ENCODE data around the gene RIMS3. TPM values are rescaled to one million over a fixed set of nuclear protein-coding genes. Genes with fewer than 3 reads are reported as not detected.
"Not testable (repeated sequence)": the region's sequence is repeated elsewhere in the genome, so short reads cannot be mapped to it uniquely, and the experiment has no call there.

RIMS3 gene
- total RNA-seq: 10 to 100 TPM in 1 of 2 donors, 1 to 10 TPM in 1; 8.2 to 11.2 TPM
- long read RNA-seq, donor 1, full-length matches to known transcripts: 1 of 6 reads
- long read RNA-seq, donor 1, partial matches to known transcripts: 0 of 6 reads
- long read RNA-seq, donor 1, other reads (novel, unspliced or antisense): 5 of 6 reads
- long read RNA-seq, donor 2, full-length matches to known transcripts: 2 of 6 reads
- long read RNA-seq, donor 2, partial matches to known transcripts: 0 of 6 reads
- long read RNA-seq, donor 2, other reads (novel, unspliced or antisense): 4 of 6 reads

DNA sequence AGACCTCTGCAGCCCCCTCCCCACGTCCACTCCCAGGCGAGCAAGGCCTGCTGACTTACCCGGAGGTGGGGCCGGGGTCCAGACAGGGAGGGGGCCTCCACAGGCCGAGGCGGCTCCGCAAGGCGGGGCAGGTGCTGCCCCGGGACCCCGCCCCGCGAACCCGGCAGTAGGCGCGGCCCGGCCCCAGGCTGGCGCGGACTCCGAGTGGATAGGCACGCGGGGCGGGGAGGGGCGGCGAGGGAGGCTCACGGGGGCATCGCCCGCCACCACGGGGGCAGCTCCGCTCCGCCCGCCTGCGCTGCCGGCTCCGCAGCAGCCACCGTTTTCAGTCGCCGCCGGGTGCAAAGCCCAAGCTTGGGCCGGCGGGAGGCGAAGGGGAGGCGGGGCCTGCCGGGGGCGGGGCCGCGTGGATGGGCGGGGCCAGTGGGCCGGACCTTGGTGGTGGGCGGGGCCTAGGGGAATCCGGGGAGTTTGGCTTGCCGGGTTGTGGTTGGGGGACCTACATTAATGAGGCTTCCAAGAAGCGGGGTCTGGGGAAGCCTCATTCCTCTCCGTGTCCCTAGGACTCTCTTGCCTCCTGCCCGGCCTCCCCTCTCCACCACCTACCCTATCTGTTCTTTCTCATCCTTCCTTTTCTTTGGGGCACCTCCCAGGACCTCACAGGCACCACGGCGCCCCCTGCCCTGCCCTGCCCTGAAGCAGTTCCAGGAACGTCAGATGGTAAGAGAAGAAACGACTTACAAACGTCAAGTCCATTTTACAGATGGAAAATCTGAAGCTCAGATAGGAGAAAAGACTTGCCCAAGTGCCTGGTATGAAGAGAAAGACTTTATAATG, at the start of gene RIMS3:
Gene RIMS3 (minus strand): TSS at position 348 of the 837 bp plus-strand sequence. CDS start 23,757 bp downstream, outside the sequence.
- DNase-seq (ENCODE audit: low spot score): peak; percentile 95
- intact Hi-C loops (cut with DNase I): no loop called here

DNA sequence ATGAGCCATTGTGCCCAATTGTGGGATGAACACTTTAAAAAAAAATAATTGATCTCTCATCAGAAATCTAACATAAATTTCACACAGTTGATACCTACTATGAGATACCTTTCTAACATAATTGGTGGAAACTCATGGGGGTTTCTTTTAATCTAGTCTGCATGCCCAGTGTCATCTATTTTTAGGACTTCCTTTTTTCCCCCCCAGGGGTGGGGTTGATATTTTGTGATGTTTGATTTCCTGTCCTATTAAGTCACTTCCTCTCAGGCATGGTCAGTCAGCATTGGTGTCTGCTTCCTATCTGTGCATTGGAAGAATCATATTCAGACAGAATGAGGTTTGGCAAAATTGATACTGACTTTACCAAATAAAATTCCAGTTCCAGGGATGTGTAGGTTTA, 47.5 kb upstream of the RIMS3 start:
- intact Hi-C loops (cut with DNase I): loop anchor here in 1 of 2 donors (10.0 kb wide), 1 partner anchor 52 kb away; no protein-coding TSS in a partner anchor
- DNase-seq (ENCODE audit: low spot score): no peak

DNA sequence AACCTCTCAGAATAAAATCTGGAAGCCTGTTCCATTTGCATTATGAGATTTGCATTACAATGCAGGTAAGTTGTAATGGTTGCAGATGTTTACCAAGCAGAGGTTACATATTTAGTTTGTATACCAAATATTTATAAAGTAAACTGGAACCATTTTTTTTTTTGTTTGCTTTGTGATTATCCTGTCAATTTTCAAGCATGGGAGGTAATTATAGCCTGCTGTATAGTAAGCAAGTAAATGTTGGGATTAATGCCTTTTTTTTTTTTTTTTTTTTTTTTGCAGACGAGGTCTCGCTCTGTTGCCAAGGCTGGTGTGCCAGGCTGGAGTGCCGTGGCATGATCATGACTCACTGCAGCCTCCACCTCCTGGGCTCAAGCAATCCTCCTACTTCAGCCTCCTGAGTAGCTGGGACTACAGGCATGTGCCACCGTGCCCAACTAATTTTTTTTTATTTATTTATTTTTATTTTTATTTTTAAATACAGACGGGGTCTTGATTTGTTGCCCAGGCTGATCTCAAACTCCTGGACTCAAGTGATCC, 47.0 kb upstream of the RIMS3 start:
- intact Hi-C loops (cut with DNase I): loop anchor here in 1 of 2 donors (10.0 kb wide), 1 partner anchor 52 kb away; no protein-coding TSS in a partner anchor
- DNase-seq (ENCODE audit: low spot score): no peak

DNA sequence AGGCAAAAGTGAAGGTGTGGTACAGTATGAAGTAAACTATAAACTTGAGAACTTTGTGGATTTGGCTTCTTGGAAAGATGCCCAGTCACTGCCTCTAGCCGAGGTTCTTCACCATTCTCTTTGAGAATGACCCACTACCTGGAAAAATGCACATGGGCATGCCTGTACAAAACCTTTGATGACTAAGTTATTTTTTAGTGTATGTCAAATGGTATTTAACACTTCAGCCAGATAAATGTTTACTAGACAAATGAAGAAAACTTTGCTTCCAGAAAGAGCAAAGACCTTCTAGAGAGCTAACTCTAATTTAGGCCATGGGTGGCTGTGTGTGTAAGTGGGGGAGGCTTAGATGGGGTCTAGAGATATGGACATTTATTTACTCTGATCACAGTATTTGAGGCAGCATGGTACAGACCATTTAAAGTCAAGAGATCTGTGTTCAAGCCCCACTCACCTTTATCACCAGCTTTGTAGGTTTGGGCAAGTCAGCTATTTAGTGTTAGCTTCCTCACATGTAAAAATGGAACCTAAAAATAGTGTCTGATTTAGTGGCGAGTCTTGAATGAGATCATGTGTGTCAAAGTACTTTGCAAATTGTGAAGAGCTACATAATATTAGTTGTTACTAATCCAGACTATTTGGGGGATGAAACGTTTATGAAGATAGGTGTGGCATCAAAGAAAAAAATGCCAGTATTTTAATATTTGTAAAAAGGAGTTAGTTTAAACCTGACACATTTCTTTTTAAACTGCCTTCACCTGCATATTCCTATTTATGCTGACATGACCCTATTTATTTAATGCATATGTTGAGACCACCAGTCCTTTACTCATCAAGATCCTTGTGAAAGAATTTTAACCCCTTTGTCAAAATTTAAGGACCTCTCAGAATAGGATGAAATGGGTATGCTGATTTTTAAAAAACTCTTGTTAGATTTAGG, 46.3 kb upstream of the RIMS3 start:
- no peak for DNase-seq (ENCODE audit: low spot score)
- intact Hi-C loops (cut with DNase I): loop anchor here in 1 of 2 donors (10.0 kb wide), 1 partner anchor 53 kb away; no protein-coding TSS in a partner anchor

DNA sequence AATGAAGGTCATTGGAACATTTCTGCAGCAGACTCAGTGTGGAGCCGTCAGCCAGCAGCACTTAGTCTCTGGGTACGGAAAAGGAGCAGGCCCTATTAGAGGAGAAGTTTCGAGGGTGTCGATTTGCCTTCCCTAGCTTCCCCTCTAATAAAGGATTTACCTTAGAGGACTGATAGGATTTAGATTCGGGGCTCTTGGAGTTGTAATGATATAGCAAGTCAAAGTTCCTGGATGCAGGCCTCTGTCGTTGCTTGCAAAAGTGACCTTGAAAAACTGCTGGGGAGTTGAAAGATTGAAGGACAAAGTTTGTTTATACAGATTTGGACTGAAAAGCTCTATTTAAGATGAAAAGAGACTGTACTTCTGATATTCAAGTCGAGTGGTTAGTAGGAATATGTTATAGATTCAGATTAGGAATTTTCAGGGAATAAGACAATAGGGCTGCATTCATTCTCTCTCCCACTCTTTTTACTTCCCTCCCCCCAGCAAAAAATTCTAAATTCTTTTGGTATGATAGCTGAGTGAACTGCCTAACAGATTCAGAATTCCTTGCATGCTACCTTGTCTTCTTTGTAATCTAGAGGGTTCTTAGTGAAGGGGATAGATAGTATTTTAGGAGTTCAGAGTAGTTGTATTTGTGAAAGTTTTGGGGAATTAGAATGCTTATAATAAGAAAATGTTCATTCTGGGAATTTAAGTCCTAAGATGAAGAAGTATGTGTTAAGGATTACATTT, 45.3 kb upstream of the RIMS3 start:
- intact Hi-C loops (cut with DNase I): loop anchor here in 1 of 2 donors (10.0 kb wide), 1 partner anchor 54 kb away; no protein-coding TSS in a partner anchor
- no peak for DNase-seq (ENCODE audit: low spot score)

DNA sequence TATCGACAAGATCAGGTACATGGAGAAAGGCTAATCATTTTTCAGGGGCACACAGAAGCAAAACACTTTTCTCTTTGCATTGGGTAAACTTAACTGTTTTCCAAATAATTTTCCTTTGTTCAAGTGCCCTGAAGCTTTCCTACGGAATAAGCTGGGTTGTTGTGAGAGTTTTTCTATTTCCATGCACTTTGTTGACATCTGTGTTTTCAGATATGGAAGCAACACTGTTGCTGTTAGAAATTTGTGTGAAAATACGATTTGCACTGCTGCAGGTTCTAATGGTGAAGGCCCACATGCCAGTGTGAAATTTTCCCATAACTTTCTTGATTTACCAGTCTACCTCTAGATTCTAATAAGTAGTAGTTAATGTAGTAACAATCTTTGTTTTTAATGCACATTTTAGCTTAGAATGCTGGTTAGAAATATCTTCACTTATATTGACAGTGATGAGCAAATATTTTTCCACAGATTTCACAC, 44.4 kb upstream of the RIMS3 start:
- intact Hi-C loops (cut with DNase I): loop anchor here in 1 of 2 donors (10.0 kb wide), 1 partner anchor 55 kb away; no protein-coding TSS in a partner anchor
- DNase-seq (ENCODE audit: low spot score): no peak

DNA sequence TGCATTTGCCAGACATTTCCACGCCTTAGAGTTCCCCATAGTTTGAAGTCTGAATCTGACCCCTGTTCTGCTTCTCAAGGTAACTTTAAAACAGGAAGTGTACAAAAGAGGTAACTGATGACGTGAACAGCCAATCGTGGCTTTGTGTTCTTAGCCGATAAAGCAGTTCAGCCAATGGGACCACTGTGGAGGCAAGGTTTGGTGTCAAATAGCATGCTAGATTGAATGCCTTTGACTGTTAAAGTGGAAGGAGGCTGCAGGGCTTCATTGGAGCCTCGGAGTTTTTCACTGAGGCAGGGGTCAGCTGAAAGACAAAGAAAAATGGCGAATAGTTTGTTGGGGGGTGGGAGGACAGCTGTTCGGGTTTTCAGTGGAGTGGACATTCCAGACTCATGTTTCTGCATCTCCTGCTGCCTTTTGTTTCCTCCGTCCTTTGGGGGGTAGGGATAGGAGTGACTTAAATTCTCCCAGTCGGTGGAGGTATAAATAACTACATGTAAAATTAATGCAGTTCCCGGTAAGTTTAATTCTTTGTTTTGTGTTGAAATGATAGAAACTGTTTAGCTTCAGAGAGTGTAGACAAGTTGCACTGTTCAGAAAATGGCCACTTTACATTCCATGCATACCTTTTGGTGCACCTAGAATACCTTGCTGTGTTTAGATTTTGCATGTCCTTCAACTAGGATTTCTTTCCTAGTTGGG, 43.8 kb upstream of the RIMS3 start:
- DNase-seq (ENCODE audit: low spot score): no peak
- intact Hi-C loops (cut with DNase I): no loop called here

DNA sequence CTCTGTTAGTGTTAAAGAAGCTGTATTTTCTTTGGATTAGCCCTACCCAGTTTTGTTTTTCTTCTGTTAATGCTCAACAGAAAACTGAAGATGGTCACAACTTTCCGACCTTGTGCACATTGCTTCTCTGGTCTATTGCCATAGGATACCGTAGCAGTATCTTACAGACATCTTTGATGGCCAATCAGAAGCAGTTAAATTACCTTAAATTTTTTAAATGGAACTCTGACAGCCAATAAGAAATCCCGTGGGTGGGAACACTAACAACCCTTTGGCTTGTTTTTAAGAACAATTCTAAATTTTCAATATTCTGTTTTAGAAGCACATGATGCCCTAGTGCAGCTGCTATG, 43.2 kb upstream of the RIMS3 start:
- intact Hi-C loops (cut with DNase I): no loop called here
- no peak for DNase-seq (ENCODE audit: low spot score)

DNA sequence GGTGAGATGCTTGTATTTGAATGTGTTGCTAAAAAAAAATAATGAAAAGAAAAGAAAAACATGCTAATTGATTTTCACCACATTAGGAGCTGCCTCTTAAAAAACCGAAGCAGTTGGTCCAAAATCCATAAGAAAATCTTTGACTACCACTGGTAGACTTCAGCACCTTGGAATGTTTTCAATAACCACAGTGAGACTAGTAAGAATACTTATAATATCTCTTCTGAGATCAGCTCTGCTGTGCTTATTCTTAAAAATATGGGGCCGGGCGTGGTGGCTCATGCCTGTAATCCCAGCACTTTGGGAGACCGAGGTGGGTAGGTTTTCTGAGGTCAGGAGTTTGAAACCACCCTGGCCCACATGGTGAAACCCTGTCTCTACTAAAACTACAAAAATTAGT, 41.1 kb upstream of the RIMS3 start:
- intact Hi-C loops (cut with DNase I): no loop called here

DNA sequence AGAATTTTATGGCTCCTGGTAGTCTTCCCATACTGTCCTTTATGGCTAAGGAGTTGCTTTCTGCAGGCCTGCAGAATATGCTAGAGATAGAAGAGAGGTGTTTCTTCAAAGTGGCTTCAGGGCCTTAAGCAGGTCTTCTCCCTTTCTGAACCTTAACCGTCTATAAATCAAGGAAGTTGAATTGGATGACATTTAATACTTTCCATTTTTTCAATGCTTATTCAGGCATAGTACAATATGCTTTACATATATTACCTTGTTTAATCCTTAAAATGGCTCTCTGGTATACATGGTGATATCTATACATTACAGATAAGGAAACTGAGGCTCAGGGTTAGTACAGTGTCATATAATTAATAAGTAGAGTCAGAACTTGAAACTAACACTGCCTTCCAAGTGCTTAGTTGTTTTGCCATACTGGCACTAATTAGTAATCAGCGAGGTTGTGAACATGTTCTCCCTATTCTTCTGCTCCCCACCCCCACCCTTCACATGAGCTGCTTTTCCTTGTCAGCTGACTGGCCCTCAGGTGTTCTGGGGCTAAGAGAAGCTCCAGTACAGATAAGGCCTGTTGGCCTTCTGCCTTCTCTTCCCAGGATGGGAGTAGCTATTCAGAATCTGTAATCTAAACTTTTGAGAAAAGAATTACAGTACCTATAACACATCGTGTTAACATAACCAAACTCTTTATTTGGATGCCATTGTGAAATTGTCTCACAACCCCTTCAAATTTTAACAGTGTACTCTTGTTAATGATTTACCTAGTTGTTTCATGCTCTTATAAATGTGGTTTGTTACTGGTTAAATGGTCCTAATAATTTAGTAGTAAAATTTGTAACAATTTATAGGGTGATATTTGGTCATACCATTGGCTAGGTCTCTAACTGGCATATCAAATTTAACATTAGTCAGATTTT, 39.6 kb upstream of the RIMS3 start:
- DNase-seq (ENCODE audit: low spot score): no peak
- intact Hi-C loops (cut with DNase I): no loop called here

More for the DNA sequence above, 41.1 kb upstream of the RIMS3 start:
- no peak for DNase-seq (ENCODE audit: low spot score)

DNA sequence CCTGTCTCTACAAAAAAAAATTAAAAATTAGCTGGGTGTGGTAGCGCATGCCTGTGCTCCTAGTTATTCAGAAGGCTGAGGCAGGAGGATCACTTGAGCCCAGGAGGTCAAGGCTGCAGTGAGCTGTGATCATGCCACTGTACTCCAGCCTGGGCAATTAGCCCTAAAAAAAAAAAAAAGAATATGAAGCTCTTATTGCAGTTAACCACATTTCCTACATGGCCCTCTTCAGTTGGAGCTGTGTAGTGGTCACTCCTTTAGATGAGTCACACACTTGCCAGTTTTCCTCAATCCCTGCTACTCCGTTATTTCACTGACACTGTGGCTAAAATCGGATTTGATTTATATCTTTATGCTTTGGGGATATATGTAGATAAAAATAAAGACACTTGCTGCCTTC, 37.8 kb upstream of the RIMS3 start:
- DNase-seq (ENCODE audit: low spot score): no peak
- intact Hi-C loops (cut with DNase I): no loop called here

DNA sequence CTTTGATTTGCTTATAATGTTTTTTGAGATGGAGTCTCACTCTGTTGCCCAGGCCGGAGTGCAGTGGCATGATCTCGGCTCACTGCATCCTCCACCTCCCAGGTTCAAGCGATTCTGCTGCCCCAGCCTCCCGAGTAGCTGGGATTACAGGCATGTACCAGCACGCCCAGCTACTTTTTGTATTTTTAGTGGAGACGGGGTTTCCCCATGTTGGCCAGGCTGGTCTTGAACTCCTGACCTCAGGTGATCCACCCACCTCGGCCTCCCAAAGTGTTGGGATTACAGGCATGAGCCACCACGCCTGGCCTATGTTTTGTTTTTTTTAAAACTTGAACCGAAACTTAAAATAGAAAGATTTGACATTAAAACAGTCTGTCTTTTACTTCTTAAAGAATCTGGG, 37.3 kb upstream of the RIMS3 start:
- intact Hi-C loops (cut with DNase I); DNase-seq (ENCODE audit: low spot score): not testable (repeated sequence)

DNA sequence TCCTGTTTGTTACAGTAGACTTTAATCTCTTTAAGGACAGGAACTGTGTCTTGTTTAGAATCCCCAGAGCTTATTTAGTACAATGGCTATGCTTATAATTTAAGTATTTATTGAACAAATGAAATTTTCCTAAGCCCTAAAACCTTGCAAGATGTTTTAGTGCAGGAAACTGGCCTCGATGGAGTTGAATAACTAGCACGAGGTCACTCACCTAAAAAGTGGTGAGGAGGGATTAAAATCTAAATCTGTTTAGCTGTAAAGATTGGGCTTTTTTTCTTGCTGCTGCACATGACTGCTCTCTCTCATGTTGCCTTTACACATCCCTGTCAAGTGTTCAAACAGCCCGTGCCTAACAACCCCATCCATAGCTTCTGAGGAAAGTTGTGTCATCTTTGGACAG, 36.2 kb upstream of the RIMS3 start:
- intact Hi-C loops (cut with DNase I): no loop called here

DNA sequence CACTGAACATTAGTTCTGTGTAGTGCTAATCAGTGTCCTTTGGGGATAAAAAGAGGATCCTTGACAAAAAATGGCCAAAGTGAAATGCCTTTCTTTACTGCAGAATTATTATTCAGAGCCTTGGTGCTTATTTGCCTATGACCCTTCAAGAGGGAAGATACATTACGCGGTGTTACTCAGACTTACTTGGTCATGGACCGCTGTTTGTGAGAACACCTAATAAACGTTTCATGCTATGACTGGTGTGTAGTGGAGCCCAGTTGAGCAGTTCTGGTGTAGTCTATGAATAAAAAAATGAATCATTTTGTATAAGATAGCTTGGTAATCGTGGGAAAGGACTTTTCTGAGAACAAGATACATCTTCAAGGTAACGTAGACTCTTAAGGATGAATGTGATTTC, 34.3 kb upstream of the RIMS3 start:
- no peak for DNase-seq (ENCODE audit: low spot score)
- intact Hi-C loops (cut with DNase I): no loop called here

More for the DNA sequence above, 36.2 kb upstream of the RIMS3 start:
- no peak for DNase-seq (ENCODE audit: low spot score)

DNA sequence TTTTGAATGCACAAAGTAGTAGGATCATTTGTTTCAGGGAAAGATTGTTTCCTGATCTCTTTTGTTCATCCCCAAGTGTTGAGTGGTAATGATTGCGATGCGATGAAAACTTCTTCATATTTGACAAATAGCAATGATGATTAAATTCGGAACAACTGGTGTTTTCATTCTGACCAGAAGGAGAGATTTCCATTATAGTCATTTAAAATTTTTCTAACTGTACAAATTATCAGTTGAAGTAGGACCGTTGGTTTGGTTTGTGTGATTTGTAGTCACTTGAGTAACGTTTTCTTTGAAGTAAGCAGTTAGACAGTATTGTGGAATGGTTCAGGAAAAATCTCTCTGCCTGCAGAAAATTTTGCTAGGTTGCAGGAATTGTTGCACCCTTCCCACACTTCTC, 32.0 kb upstream of the RIMS3 start:
- no peak for DNase-seq (ENCODE audit: low spot score)
- intact Hi-C loops (cut with DNase I): no loop called here

DNA sequence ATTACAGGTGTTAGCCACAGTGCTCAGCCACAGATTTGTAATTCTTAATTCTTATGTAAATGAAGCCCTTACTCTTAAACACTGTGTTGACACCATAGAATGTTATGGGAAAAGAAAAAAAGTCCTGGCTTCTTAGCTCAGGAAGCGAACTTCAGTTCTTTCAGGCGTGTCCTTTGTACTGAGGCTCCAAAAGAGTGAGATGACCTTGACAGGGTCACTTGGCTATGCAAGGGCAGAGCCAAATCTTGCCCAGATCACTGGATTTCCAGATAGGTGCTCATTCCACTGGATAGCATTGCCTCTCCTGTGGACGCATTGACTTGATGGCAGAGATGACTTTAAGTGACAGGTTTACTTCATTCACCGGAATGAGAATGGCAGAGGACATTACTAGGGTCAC, 30.8 kb upstream of the RIMS3 start:
- intact Hi-C loops (cut with DNase I): no loop called here

More for the DNA sequence above, 30.8 kb upstream of the RIMS3 start:
- DNase-seq (ENCODE audit: low spot score): no peak
